Effector memory CD4-positive, alpha-beta T cell (primary cell): ENCODE measurements around the gene DNAH8.

ENCODE experiments used
- DNase-seq, 3 donors: peaks; one replicate each; pipeline ENCODE4 v3.0.0-alpha.2; 2020
- H3K27ac ChIP-seq: 2 replicates; pipeline ENCODE4 v1.7.0; 2013; ENCODE audit warnings: mild to moderate bottlenecking, low read length, moderate library complexity; ENCODE audit not compliant: insufficient read depth, poor library complexity, severe bottlenecking
- H3K27me3 ChIP-seq: replicated peaks from 2 replicates; pipeline ENCODE4 v1.7.0; 2013; ENCODE audit warnings: mild to moderate bottlenecking, low read length; ENCODE audit not compliant: insufficient read depth, control insufficient read depth, poor library complexity, severe bottlenecking
- H3K36me3 ChIP-seq: 2 replicates; pipeline ENCODE4 v1.7.0; 2013; ENCODE audit warnings: mild to moderate bottlenecking, low read length, moderate library complexity; ENCODE audit not compliant: control insufficient read depth, insufficient read depth
- H3K4me1 ChIP-seq: 2 replicates; pipeline ENCODE4 v1.7.0; 2013; ENCODE audit warnings: low read length, mild to moderate bottlenecking; ENCODE audit not compliant: control insufficient read depth, insufficient read depth, poor library complexity, severe bottlenecking
- H3K4me3 ChIP-seq: 2 replicates; pipeline ENCODE4 v1.7.0; 2013; ENCODE audit warnings: low read length, low read depth, mild to moderate bottlenecking; ENCODE audit not compliant: insufficient read depth, poor library complexity, severe bottlenecking
- H3K9me3 ChIP-seq: 2 replicates; pipeline ENCODE4 v1.7.0; 2013; ENCODE audit warnings: mild to moderate bottlenecking, low read length, moderate library complexity; ENCODE audit not compliant: control insufficient read depth

Gene DNAH8

GRCh38 chr6:38775870-38776269, 60.8 kb downstream of the DNAH8 start:
- Histone ChIP-seq H3K4me1 (no peaks in the 10 kb centered on the region), H3K4me3 (no peak overlapping the region), H3K27me3 (no peaks in the 10 kb centered on the region), H3K36me3 (no peaks in the 10 kb centered on the region), H3K9me3 (no peaks in the 10 kb centered on the region), H3K27ac (no peak overlapping the region)
- no peak for DNase-seq

GRCh38 chr6:38776515-38776914, 61.4 kb downstream of the DNAH8 start:
- H3K27me3 ChIP-seq, result no peaks in the 10 kb centered on the region
- DNase-seq, result no peak
- no peak overlapping the region for H3K27ac ChIP-seq
- no peaks in the 10 kb centered on the region for H3K4me1 ChIP-seq
- H3K36me3 ChIP-seq, result no peaks in the 10 kb centered on the region
- no peaks in the 10 kb centered on the region for H3K9me3 ChIP-seq
- no peak overlapping the region for H3K4me3 ChIP-seq

GRCh38 chr6:38779310-38780062, 64.4 kb downstream of the DNAH8 start:
- no peak overlapping the region for H3K4me3 ChIP-seq
- no peak overlapping the region for H3K27ac ChIP-seq
- no peaks in the 10 kb centered on the region for H3K9me3 ChIP-seq
- no peaks in the 10 kb centered on the region for H3K4me1 ChIP-seq
- H3K36me3 ChIP-seq, result no peaks in the 10 kb centered on the region
- peaks cover 3% of the 10 kb centered on the region for H3K27me3 ChIP-seq
- DNase-seq, result no peak

- DNase-seq, result no peak
- no peak overlapping the region for H3K27ac ChIP-seq
- no peaks in the 10 kb centered on the region for H3K4me1 ChIP-seq
- H3K36me3 ChIP-seq, result no peaks in the 10 kb centered on the region
- peaks cover 3% of the 10 kb centered on the region for H3K27me3 ChIP-seq
- H3K4me3 ChIP-seq, result no peak overlapping the region
- no peaks in the 10 kb centered on the region for H3K9me3 ChIP-seq
These were observed 67.5 kb downstream of the DNAH8 start for GRCh38 chr6:38782616-38783015.

GRCh38 chr6:38783443-38784228, 68.5 kb downstream of the DNAH8 start:
- no peak overlapping the region for H3K4me3 ChIP-seq
- no peaks in the 10 kb centered on the region for H3K36me3 ChIP-seq
- DNase-seq, result no peak
- no peaks in the 10 kb centered on the region for H3K4me1 ChIP-seq
- H3K9me3 ChIP-seq, result no peaks in the 10 kb centered on the region
- H3K27me3 ChIP-seq, result peaks cover 3% of the 10 kb centered on the region
- no peak overlapping the region for H3K27ac ChIP-seq

GRCh38 chr6:38784506-38785235, 69.6 kb downstream of the DNAH8 start:
- Histone ChIP-seq H3K27ac (no peak overlapping the region), H3K4me1 (no peaks in the 10 kb centered on the region), H3K36me3 (no peaks in the 10 kb centered on the region), H3K9me3 (no peaks in the 10 kb centered on the region), H3K4me3 (no peak overlapping the region), H3K27me3 (peaks cover 3% of the 10 kb centered on the region)
- no peak for DNase-seq

- no peak for DNase-seq
- peaks cover 3% of the 10 kb centered on the region for H3K27me3 ChIP-seq
- H3K36me3 ChIP-seq, result no peaks in the 10 kb centered on the region
- H3K4me3 ChIP-seq, result no peak overlapping the region
- no peak overlapping the region for H3K27ac ChIP-seq
- no peaks in the 10 kb centered on the region for H3K4me1 ChIP-seq
- no peaks in the 10 kb centered on the region for H3K9me3 ChIP-seq
These were observed 71.4 kb downstream of the DNAH8 start for GRCh38 chr6:38786486-38786885.

GRCh38 chr6:38789256-38789655, 74.1 kb downstream of the DNAH8 start:
- no peaks in the 10 kb centered on the region for H3K4me1 ChIP-seq
- H3K27me3 ChIP-seq, result peaks cover 3% of the 10 kb centered on the region
- no peaks in the 10 kb centered on the region for H3K9me3 ChIP-seq
- no peaks in the 10 kb centered on the region for H3K36me3 ChIP-seq
- no peak overlapping the region for H3K4me3 ChIP-seq
- no peak overlapping the region for H3K27ac ChIP-seq
- no peak for DNase-seq

GRCh38 chr6:38792356-38792755, 77.2 kb downstream of the DNAH8 start:
- no peak overlapping the region for H3K4me3 ChIP-seq
- no peak for DNase-seq
- no peak overlapping the region for H3K27ac ChIP-seq
- no peaks in the 10 kb centered on the region for H3K4me1 ChIP-seq
- no peaks in the 10 kb centered on the region for H3K9me3 ChIP-seq
- H3K36me3 ChIP-seq, result no peaks in the 10 kb centered on the region
- H3K27me3 ChIP-seq, result no peaks in the 10 kb centered on the region

- no peak for DNase-seq
- no peaks in the 10 kb centered on the region for H3K27me3 ChIP-seq
- H3K4me3 ChIP-seq, result no peak overlapping the region
- no peaks in the 10 kb centered on the region for H3K36me3 ChIP-seq
- no peaks in the 10 kb centered on the region for H3K9me3 ChIP-seq
- no peaks in the 10 kb centered on the region for H3K4me1 ChIP-seq
- no peak overlapping the region for H3K27ac ChIP-seq
These were observed 79.6 kb downstream of the DNAH8 start for GRCh38 chr6:38794682-38795081.
